Lung (tissue), 12 donors: ENCODE measurements around the gene NEDD8. TPM values are rescaled to one million over a fixed set of nuclear protein-coding genes. Genes with fewer than 3 reads are reported as not detected.
A peak's percentile ranks its signal among the peaks of the same experiment; 100 is the strongest.

Source experiments
- ATAC-seq: fragments of 200-7000 bp; cut with Tn5 transposase; one replicate; pipeline ENCODE4 v1.9.1; 2020; ENCODE audit warnings: moderate number of reproducible peaks; ENCODE audit not compliant: insufficient read depth, low FRiP score
- DNase-seq, 3 donors: peaks; one replicate each; pipeline ENCODE4 v3.0.0-alpha.2; 2013 to 2017
- H3K27ac ChIP-seq, 2 donors: one replicate each; pipeline ENCODE4 v1.5.1; 2013; ENCODE audit warnings: mild to moderate bottlenecking in 2 of 2, moderate library complexity in 2 of 2, control low read depth in 1 of 2, inconsistent platforms in 1 of 2, low read depth in 1 of 2, low read length in 1 of 2
- H3K27me3 ChIP-seq, 3 donors: one replicate each; pipeline ENCODE4 v1.5.1; 2013; ENCODE audit warnings: low read length in 2 of 3; ENCODE audit not compliant: control insufficient read depth in 3 of 3, insufficient read depth in 3 of 3
- H3K36me3 ChIP-seq, 4 donors: one replicate each; pipeline ENCODE4 v1.5.1; 2013; ENCODE audit warnings: low read length in 4 of 4, mild to moderate bottlenecking in 1 of 4, moderate library complexity in 1 of 4; ENCODE audit not compliant: control insufficient read depth in 4 of 4, insufficient read depth in 4 of 4
- H3K4me1 ChIP-seq, 5 donors: one replicate each; pipeline ENCODE4 v1.5.1; 2013; ENCODE audit warnings: low read length in 5 of 5, mild to moderate bottlenecking in 2 of 5, moderate library complexity in 1 of 5; ENCODE audit not compliant: control insufficient read depth in 5 of 5, insufficient read depth in 5 of 5
- H3K4me3 ChIP-seq: one replicate; pipeline ENCODE4 v1.5.1; 2013; ENCODE audit warnings: mild to moderate bottlenecking, control low read depth, moderate library complexity
- H3K9ac ChIP-seq, 2 donors: one replicate each; pipeline ENCODE4 v1.5.1; 2013; ENCODE audit warnings: low read length in 2 of 2, control low read depth in 1 of 2; ENCODE audit not compliant: insufficient read depth in 1 of 2
- H3K9me3 ChIP-seq, 4 donors: one replicate each; pipeline ENCODE4 v1.5.1; 2013; ENCODE audit warnings: low read length in 3 of 4, mild to moderate bottlenecking in 1 of 4, moderate library complexity in 1 of 4; ENCODE audit not compliant: control insufficient read depth in 4 of 4, insufficient read depth in 3 of 4
- WGBS, 2 donors: extraction: QIAGEN DNeasy Blood & Tissue Kit; methylation state at CpG; one replicate each; pipeline ENCODE4 v1.1.7; 2013; 5-methylcytosine and 5-hydroxymethylcytosine counted together
- polyA plus RNA-seq, 2 donors: library from polyadenylated mRNA; stranded (reverse); fragments of 200-250 nt; gene quantifications; one replicate each; pipeline ENCODE4 v1.2.1, GENCODE V29; 2013
- total RNA-seq, 2 donors: library from RNA; depleted of rRNA in 1 of 2; stranded (reverse); fragments of >200 nt in 1 of 2; gene quantifications; one replicate each; pipeline ENCODE4 v1.2.1, GENCODE V29; 2014 to 2021
- TF ChIP-seq, protein P1 (sequence below): IDR thresholded peaks from 2 replicates; pipeline ENCODE4 v1.5.1; 2012; ENCODE audit warnings: mild to moderate bottlenecking; ENCODE audit errors: control extremely low read depth, extremely low read depth
- donor health status: control.
- donor health status: control.
- donor health status: Bipolar disorder and iron deficiency.
- donor health status: healthy.
- donor health status: DM: yes; HTN: yes; CAD: no.

NEDD8 gene
- total and polyA plus RNA-seq, 4 donors: 69.5 to 246 (median 194) TPM

DNA sequence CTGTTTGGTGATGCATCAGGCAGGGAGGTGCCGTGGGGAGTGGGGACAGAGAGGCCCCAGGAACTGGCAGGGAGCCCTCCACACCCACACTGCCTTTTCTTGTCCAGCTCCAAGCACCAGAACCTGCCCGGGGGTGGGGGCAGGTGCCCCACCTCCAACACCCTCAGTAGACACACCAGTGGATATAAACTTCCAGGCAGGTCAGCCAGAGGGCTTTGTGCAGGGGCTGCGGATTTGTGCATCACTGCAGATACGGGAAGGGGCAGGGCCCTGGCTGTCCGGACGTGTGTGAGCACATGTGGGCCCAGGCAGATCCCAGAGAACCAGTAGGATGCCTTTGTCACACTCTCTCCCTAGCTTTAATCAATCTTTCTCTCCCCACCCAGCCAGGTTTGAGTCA, 32.1 kb upstream of the NEDD8 start:
- Histone ChIP-seq H3K4me3 (no peak overlapping the region), H3K9ac (no peak overlapping the region), H3K4me1 (peaks cover 0 to 5% (median 3%) of the 10 kb centered on the region in 5 donors), H3K27ac (no peak overlapping the region), H3K27me3 (no peaks in the 10 kb centered on the region), H3K36me3 (peaks cover 3 to 34% (median 7%) of the 10 kb centered on the region in 4 donors), H3K9me3 (no peaks in the 10 kb centered on the region)
- TF ChIP-seq, protein P1, sequence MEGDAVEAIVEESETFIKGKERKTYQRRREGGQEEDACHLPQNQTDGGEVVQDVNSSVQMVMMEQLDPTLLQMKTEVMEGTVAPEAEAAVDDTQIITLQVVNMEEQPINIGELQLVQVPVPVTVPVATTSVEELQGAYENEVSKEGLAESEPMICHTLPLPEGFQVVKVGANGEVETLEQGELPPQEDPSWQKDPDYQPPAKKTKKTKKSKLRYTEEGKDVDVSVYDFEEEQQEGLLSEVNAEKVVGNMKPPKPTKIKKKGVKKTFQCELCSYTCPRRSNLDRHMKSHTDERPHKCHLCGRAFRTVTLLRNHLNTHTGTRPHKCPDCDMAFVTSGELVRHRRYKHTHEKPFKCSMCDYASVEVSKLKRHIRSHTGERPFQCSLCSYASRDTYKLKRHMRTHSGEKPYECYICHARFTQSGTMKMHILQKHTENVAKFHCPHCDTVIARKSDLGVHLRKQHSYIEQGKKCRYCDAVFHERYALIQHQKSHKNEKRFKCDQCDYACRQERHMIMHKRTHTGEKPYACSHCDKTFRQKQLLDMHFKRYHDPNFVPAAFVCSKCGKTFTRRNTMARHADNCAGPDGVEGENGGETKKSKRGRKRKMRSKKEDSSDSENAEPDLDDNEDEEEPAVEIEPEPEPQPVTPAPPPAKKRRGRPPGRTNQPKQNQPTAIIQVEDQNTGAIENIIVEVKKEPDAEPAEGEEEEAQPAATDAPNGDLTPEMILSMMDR: no peak
- WGBS, 2 donors: 84 to 85% methylated on average over 6 of the region's 6 CpGs
- DNase-seq (no peak), ATAC-seq (peak; percentile 7)

DNA sequence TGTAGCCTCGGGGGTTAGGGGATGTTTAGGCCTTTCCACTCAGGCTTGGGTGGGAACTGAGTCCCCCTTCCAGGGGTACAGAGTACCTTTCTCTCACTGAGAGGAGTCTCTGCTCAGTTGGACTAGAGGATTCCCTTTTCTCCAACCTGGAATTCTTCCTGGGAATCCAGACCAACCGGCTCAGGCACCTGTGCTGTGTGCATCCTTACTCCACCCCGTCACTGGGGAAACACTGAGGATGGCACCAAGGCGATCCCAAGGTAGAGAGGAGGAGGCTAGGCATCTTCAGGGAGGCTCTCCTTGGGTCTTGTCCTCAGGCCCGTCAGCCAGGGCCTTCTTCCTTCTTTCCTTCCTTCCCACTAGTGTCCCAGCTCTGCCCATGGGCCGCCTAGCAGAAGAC, 31.7 kb upstream of the NEDD8 start:
- no peak for ATAC-seq
- H3K4me1 ChIP-seq: peaks cover 0 to 9% (median 7%) of the 10 kb centered on the region in 5 donors
- no peak overlapping the region for H3K9ac ChIP-seq
- peaks cover 3 to 30% (median 7%) of the 10 kb centered on the region in 4 donors for H3K36me3 ChIP-seq
- no peak overlapping the region for H3K4me3 ChIP-seq
- WGBS, 2 donors: 75 to 88% methylated on average over 6 of the region's 6 CpGs
- H3K9me3 ChIP-seq: no peaks in the 10 kb centered on the region
- DNase-seq: no peak
- TF ChIP-seq, protein P1: no peak
- H3K27ac ChIP-seq: no peak overlapping the region
- H3K27me3 ChIP-seq: no peaks in the 10 kb centered on the region

DNA sequence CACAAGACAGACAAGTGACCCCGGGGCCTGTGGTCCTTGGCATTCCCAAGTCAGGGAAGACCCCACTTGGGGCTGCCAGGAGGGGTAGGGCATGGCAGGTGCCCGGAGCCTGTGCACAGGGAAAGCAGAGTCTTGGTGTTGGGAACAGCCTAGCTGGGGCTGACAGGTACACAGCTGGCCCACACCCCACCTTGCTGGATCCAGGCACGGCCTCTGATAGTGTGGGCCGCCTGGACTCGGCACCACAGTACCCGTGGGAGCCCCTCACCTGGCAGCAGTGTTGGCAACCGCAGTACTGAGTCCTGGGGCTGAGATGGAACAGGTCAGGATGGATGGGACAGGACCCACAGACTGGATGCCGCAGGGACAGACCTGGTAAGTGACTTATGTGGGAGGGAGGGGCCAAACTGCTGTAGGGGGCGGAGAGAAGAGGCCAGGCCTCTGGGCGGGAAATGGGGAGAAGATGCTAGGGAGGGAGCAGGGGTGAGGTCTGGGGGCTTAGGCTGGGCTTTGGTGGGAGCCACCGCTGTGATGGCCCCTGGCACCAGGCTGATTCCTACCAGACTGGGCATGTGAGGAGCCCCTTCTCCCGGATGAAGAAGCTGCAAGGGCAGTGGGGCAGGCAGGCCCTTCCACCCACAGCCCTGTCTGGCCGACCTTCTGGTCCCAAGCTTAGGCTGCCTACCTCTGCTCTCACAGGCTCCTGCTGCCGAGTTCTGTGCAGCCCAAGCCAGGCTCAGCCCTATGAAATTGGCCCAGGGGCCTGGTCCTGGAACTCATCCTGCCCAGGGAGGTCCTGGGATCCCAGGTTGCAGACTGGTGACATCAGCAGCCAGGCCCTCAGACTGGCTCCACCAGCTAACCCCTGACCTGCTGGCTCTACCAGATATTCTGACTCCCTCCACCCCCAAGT, 30.9 kb upstream of the NEDD8 start, which contains the start of gene TGM1:
Gene TGM1 (minus strand): TSS at position 357 of the 913 bp plus-strand sequence. CDS start 825 bp downstream, outside the sequence.
- Histone ChIP-seq H3K36me3 (peaks cover 3 to 24% (median 7%) of the 10 kb centered on the region in 4 donors), H3K9ac (no peak within 1 kb of the TSS), H3K4me1 (peaks cover 0 to 11% (median 7%) of the 10 kb centered on the region in 5 donors), H3K9me3 (no peaks in the 10 kb centered on the region), H3K4me3 (no peak within 1 kb of the TSS), H3K27ac (no peak within 1 kb of the TSS), H3K27me3 (no peaks in the 10 kb centered on the region)
- 81 to 92% methylated on average over 14 of the region's 14 CpGs for WGBS, 2 donors
- ATAC-seq (no peak), DNase-seq (no peak)
- TF ChIP-seq, protein P1: no peak
